HG03520 (cell line): Measurements from ENCODE around the gene THEM4.
"Not testable (repeated sequence)": the region's sequence is repeated elsewhere in the genome, so short reads cannot be mapped to it uniquely, and the experiment has no call there.

Experiments
- ATAC-seq: cut with Tn5 transposase; IDR thresholded peaks from one replicate; pipeline ENCODE4 v1.9.1; 2021; ENCODE audit warnings: mild to moderate bottlenecking, moderate library complexity; ENCODE audit not compliant: unreplicated experiment

THEM4 gene

GRCh38 chr1:151860504-151861187 lies 48.7 kb downstream of the THEM4 start:
- ATAC-seq: no peak

- ATAC-seq: no peak
Measured at GRCh38 chr1:151859891-151860293, 49.4 kb downstream of the THEM4 start.

- ATAC-seq: no peak
Measured at GRCh38 chr1:151858886-151859665, 50.2 kb downstream of the THEM4 start.

GRCh38 chr1:151858030-151858746 lies 51.1 kb downstream of the THEM4 start:
- ATAC-seq: no peak

- ATAC-seq: no peak
Measured at GRCh38 chr1:151855933-151856332, 53.4 kb downstream of the THEM4 start.

- ATAC-seq: not testable (repeated sequence)
Measured at GRCh38 chr1:151855516-151855915, 53.8 kb downstream of the THEM4 start.

GRCh38 chr1:151854658-151855057 lies 54.7 kb downstream of the THEM4 start:
- ATAC-seq: no peak

GRCh38 chr1:151853411-151853943 lies 55.8 kb downstream of the THEM4 start, which contains the start of gene THEM5:
TSS of gene THEM5 (minus strand) at chr1:151853712. CDS start at chr1:151853565, 147 bp downstream.
- no peak for ATAC-seq

GRCh38 chr1:151852733-151853132 lies 56.6 kb downstream of the THEM4 start:
- ATAC-seq: no peak

- no peak for ATAC-seq
Measured at GRCh38 chr1:151851886-151852285, 57.4 kb downstream of the THEM4 start.

- no peak for ATAC-seq
Measured at GRCh38 chr1:151849871-151850270, 59.4 kb downstream of the THEM4 start.

- ATAC-seq: no peak
Measured at GRCh38 chr1:151849126-151849525, 60.2 kb downstream of the THEM4 start.

- no peak for ATAC-seq
Measured at GRCh38 chr1:151847867-151848596, 61.3 kb downstream of the THEM4 start.

GRCh38 chr1:151846686-151847237 lies 62.5 kb downstream of the THEM4 start:
- no peak for ATAC-seq

GRCh38 chr1:151846062-151846568 lies 63.2 kb downstream of the THEM4 start:
- no peak for ATAC-seq

- ATAC-seq: no peak
Measured at GRCh38 chr1:151843398-151843797, 65.9 kb downstream of the THEM4 start.

- ATAC-seq: no peak
Measured at GRCh38 chr1:151841141-151841540, 68.2 kb downstream of the THEM4 start.

GRCh38 chr1:151840421-151840820 lies 68.9 kb downstream of the THEM4 start:
- no peak for ATAC-seq

GRCh38 chr1:151839457-151840403 lies 69.6 kb downstream of the THEM4 start, which contains the start of gene C2CD4D:
TSS of gene C2CD4D (minus strand) at chr1:151839820. CDS start at chr1:151838989, 831 bp downstream.
- no peak for ATAC-seq
